ENCODE results near the gene SEMA3F.
"Not testable (repeated sequence)": the region's sequence is repeated elsewhere in the genome, so short reads cannot be mapped to it uniquely, and the experiment has no call there.

Gene SEMA3F

GRCh38 chr3:50211930-50212329, 56.8 kb downstream of the SEMA3F start:
- DNase-seq (ENCODE audit: low read depth), result no peak

- no peak for DNase-seq (ENCODE audit: low read depth)
Observed at GRCh38 chr3:50212502-50212901, 57.4 kb downstream of the SEMA3F start.

- DNase-seq (ENCODE audit: low read depth), result no peak
Observed at GRCh38 chr3:50212971-50213370, 57.8 kb downstream of the SEMA3F start.

- DNase-seq (ENCODE audit: low read depth), result no peak
Observed at GRCh38 chr3:50213373-50213772, 58.2 kb downstream of the SEMA3F start.

DNA sequence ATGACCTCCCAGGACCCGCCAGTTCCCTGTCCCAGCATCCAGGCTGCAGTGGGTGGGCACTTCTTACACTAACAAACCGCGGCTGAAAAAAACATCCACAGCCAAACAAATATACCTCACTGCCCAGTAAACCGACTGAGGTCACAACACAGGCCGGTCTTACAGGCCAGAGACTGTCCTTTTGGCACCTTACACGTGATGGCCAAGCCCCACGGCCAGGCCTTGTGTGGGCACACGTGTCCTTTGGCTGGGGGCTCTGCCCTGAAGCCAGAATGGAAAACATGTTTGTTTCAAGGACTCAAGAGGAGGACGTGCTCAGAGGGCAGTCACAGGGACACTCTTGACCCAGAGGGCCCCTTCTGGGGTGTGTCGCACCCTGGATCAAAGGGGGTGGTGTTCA, 59.7 kb downstream of the SEMA3F start:
- no peak for DNase-seq (ENCODE audit: low read depth)

DNA sequence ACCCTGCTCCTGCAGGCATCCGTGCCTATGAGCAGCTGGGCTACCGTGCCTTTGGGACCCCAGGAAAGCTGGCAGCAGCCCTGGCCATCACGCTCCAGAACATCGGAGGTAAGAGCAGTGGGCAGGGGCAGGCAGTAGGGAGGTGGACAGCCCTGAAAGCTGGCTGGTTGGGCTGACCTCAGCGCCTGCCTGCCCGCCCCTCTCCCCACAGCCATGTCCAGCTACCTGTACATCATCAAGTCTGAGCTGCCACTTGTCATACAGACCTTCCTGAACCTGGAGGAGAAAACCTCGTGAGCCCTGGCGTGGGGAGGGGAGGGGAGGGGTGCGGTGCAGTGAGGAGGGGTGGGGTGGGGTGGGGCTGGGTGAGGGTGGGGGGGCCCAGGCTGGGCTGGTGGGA, 60.4 kb downstream of the SEMA3F start:
- DNase-seq (ENCODE audit: low read depth), result no peak

DNA sequence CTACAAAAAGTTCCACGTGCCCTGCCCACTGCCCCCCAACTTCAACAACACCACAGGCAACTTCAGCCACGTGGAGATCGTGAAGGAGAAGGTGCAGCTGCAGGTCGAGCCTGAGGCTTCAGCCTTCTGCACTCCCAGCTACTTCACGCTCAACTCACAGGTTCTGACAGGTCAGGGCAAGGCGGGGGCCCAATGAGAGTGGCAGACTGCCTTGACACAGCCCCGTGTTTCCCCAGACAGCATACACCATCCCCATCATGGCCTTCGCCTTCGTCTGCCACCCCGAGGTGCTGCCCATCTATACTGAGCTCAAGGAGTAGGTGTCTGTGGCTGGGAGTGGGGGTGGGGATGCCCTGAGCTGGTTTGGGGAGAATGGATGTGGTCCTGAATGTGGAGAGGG, 62.6 kb downstream of the SEMA3F start:
- no peak for DNase-seq (ENCODE audit: low read depth)

DNA sequence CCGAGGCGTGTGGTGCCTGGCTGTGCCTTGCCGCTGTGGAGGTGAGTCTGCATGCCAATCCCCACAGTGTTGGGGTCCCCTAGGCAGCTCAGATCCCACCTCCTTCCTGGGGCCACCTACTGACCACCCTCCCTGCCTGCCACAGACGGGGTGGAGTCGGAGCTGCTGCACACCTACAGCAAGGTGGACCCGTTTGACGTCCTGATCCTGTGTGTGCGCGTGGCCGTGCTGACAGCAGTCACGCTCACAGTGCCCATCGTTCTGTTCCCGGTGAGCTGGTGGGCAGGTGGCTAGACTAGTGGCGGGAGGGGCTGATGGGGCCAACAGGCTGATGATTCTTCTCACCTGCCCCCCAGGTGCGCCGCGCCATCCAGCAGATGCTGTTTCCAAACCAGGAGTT, 63.3 kb downstream of the SEMA3F start:
- no peak for DNase-seq (ENCODE audit: low read depth)

DNA sequence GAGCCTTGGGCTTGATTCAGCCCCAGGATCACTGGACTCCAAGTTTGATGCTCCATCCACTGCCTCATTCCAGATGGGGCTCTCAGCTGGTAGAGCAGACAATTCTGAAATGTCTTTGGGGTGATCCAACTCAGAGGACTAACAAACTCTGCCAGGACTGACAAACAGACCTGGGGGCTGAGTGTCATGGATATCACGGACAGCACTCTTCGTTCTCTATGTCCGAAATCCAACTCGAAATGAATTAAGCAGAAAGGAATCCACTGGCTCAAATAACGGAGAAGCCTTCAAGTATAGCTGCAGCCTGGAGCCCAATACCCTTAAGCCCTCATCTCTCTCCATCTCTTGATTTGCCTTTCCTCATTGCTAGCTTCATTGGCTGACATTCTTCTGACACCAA, 64.2 kb downstream of the SEMA3F start:
- DNase-seq (ENCODE audit: low read depth), result no peak

GRCh38 chr3:50220109-50220508, 65.0 kb downstream of the SEMA3F start:
- DNase-seq (ENCODE audit: low read depth), result no peak

- no peak for DNase-seq (ENCODE audit: low read depth)
Observed at GRCh38 chr3:50221051-50221410, 65.9 kb downstream of the SEMA3F start.

GRCh38 chr3:50221411-50222168, 66.5 kb downstream of the SEMA3F start:
- no peak for DNase-seq (ENCODE audit: low read depth)

- no peak for DNase-seq (ENCODE audit: low read depth)
Observed at GRCh38 chr3:50222169-50222528, 67.0 kb downstream of the SEMA3F start.

DNA sequence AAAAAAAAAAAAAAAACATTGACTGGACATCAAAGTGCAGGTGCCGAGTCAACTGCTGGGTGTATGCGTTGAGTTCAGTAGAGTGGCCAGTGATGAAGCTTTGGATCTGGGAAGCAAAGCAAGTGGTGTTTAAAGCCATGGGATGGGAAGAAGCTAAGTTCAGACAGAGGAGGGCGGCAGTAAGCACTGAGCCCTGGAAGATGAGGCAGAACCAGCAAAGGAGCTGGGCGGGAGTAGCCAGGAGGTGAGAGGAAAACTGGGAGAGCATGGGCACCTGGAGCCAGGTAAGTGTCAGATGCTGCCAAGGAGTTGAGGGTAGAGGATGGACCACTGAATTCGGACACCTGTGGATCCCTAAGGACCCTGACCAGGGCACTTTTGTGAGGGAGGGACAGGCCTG, 69.5 kb downstream of the SEMA3F start:
- no peak for DNase-seq (ENCODE audit: low read depth)

GRCh38 chr3:50226888-50227389, 71.8 kb downstream of the SEMA3F start:
- DNase-seq (ENCODE audit: low read depth), result no peak

- peak; percentile 69 for DNase-seq (ENCODE audit: low read depth)
Observed at GRCh38 chr3:50227390-50228183, 72.5 kb downstream of the SEMA3F start.

GRCh38 chr3:50228184-50228763, 73.2 kb downstream of the SEMA3F start:
- DNase-seq (ENCODE audit: low read depth), result not testable (repeated sequence)

- no peak for DNase-seq (ENCODE audit: low read depth)
Observed at GRCh38 chr3:50229490-50229889, 74.4 kb downstream of the SEMA3F start.

DNA sequence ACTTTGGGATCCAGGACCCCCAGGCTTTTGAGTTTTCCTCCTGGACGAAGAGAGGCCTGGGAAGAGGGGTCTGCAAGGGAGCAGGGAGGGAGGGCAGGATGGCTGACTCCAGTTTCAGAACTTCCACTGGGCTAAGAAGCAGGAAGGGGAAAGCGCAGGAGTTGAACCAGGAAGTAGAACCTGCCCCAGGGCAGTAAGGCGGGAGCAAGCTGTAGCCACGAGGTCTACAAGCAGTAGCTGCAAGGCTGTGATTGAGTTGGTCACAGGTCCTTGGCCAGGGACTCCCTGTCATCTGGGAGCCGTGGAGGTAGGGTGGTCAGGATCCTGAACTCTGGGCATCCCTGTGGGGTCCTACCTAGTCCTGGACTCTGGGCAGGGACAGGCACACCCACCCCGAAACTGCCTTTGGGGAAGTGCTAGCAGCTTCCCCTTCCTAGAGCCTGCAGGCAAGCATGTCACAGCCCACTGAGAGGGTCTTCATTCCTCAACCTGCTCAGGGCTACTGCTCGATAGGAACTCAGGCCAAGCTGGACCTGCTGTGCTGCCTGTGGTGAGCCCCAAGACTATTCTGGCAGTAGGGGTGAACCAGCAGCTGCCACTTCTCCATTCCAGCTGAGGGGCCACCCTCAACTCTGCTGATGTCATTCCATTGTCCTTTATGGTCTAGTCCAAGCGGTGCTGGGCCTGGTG, 75.1 kb downstream of the SEMA3F start:
- no peak for DNase-seq (ENCODE audit: low read depth)

- DNase-seq (ENCODE audit: low read depth), result no peak
Observed at GRCh38 chr3:50230794-50231125, 75.6 kb downstream of the SEMA3F start.

DNA sequence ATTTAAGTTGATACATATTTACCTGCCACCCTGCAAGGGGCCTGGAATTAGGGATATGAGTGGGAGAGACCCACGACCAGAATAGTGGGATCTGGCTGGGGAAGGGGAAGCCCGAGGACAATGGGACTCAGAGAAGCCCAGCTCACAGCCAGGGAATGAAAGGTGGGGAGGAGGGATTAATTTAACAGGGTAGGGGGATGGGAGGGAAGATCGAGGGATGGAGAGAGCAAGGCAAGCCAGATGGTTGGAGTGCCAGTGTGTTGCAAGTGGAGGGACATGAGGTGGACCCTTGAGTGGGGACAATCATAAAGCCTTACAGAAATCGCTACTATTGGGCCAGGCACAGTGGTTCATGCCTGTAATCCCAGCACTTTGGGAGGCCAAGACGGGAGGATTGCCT, 76.5 kb downstream of the SEMA3F start:
- DNase-seq (ENCODE audit: low read depth), result no peak

GRCh38 chr3:50232303-50232702, 77.2 kb downstream of the SEMA3F start:
- DNase-seq (ENCODE audit: low read depth), result no peak

- no peak for DNase-seq (ENCODE audit: low read depth)
Observed at GRCh38 chr3:50233176-50233575, 78.1 kb downstream of the SEMA3F start.
